ENCODE results near the gene SEMA3B.

Gene SEMA3B

GRCh38 chr3:50245831-50246516 is 23.0 kb upstream of the SEMA3B start (continued):
- TF ChIP-seq KLF17 (tag by site-specific recombination; IDR thresholded peaks at IDR 0.05) (0 out of 2 replicates have a peak, but pooled peaks have one; percentile 58), ZNF692 (tag by site-specific recombination; IDR thresholded peaks at IDR 0.05) (peak; percentile 38; the same call in 1 of the 2 replicates), IKZF3 (tag by site-specific recombination; IDR thresholded peaks at IDR 0.05) (0 out of 2 replicates have a peak, but pooled peaks have one; percentile 15), ZNF146 (tag by site-specific recombination; IDR thresholded peaks at IDR 0.05) (no peak), GLIS1 (tag by site-specific recombination; IDR thresholded peaks at IDR 0.05) (peak; percentile 33), ZNF501 (tag by site-specific recombination; IDR thresholded peaks at IDR 0.05) (peak; percentile 66), KLF1 (tag by site-specific recombination; IDR thresholded peaks at IDR 0.05) (peak; percentile 31; the same call in 1 of the 2 replicates), SP7 (tag by site-specific recombination; IDR thresholded peaks at IDR 0.05) (peak; percentile 66), ZNF621 (tag by site-specific recombination; IDR thresholded peaks at IDR 0.05) (no peak), KLF16 (tag by site-specific recombination; IDR thresholded peaks at IDR 0.05) (peak; percentile 57; the same call in 1 of the 2 replicates), SP2 (tag by site-specific recombination; IDR thresholded peaks at IDR 0.05) (no peak), ZNF133 (tag by site-specific recombination; IDR thresholded peaks at IDR 0.05) (no peak), ZBTB48 (tag by site-specific recombination; IDR thresholded peaks at IDR 0.05) (peak; percentile 83), ZNF514 (tag by site-specific recombination; IDR thresholded peaks at IDR 0.05) (no peak), ZNF324 (tag by site-specific recombination; IDR thresholded peaks at IDR 0.05) (peak; percentile 51; the same call in 1 of the 2 replicates), KLF10 (tag by site-specific recombination; IDR thresholded peaks at IDR 0.05) (peak; percentile 58; the same call in 1 of the 2 replicates), ZNF341 (tag by site-specific recombination; IDR thresholded peaks at IDR 0.05; ENCODE audit: low read depth) (no peak), ZNF658 (tag by site-specific recombination; IDR thresholded peaks at IDR 0.05) (no peak), PRDM1 (tag by site-specific recombination; IDR thresholded peaks at IDR 0.05) (no peak), ZNF184 (tag by site-specific recombination; IDR thresholded peaks at IDR 0.05) (no peak), ZXDB (tag by site-specific recombination; IDR thresholded peaks at IDR 0.05) (peak; percentile 44; the same call in 1 of the 2 replicates), ZFP69B (tag by site-specific recombination; IDR thresholded peaks at IDR 0.05) (0 out of 2 replicates have a peak, but pooled peaks have one; percentile 15), ZNF335 (tag by site-specific recombination; conservative IDR thresholded peaks at IDR 0.05) (peak; percentile 61), KLF8 (tag by site-specific recombination; IDR thresholded peaks at IDR 0.05) (peak; percentile 43; the same call in 1 of the 2 replicates), GLIS2 (tag by site-specific recombination; IDR thresholded peaks at IDR 0.05) (peak; percentile 59; the same call in 1 of the 2 replicates), KLF7 (tag by site-specific recombination; IDR thresholded peaks at IDR 0.05; ENCODE audit: borderline replicate concordance) (peak; percentile 29; the same call in 1 of the 2 replicates), ZNF654 (tag by site-specific recombination; IDR thresholded peaks at IDR 0.05; ENCODE audit: low read depth) (peak; percentile 58), PATZ1 (tag by site-specific recombination; IDR thresholded peaks at IDR 0.05) (peak; percentile 91), SP3 (tag by site-specific recombination; IDR thresholded peaks at IDR 0.05) (peak; percentile 31; the same call in 1 of the 2 replicates), ZNF16 (tag by site-specific recombination; IDR thresholded peaks at IDR 0.05; ENCODE audit: low read depth) (no peak), ZNF24 (tag by site-specific recombination; IDR thresholded peaks at IDR 0.05) (peak; percentile 60; the same call in 1 of the 2 replicates), ZNF175 (tag by site-specific recombination; IDR thresholded peaks at IDR 0.05) (no peak), ZNF48 (tag by site-specific recombination; IDR thresholded peaks at IDR 0.05) (no peak), ZSCAN30 (tag by site-specific recombination; IDR thresholded peaks at IDR 0.05) (peak; percentile 61; the same call in 1 of the 2 replicates), ZNF416 (tag by site-specific recombination; IDR thresholded peaks at IDR 0.05) (no peak), OVOL3 (tag by site-specific recombination; IDR thresholded peaks at IDR 0.05) (no peak), GLI2 (tag by site-specific recombination; IDR thresholded peaks at IDR 0.05; ENCODE audit: borderline replicate concordance, low read depth) (no peak), ZFP37 (tag by site-specific recombination; IDR thresholded peaks at IDR 0.05) (0 out of 2 replicates have a peak, but pooled peaks have one; percentile 53)
